GM12878 (cell line): ENCODE results near the gene SHC3.

Experiments used
- CHD4 ChIP-seq: fragments of 200-600 bp; sonication (generic); IDR thresholded peaks from 2 replicates; pipeline ENCODE4 v1.6.1; 2016; ENCODE audit warnings: mild to moderate bottlenecking
- POLR2AphosphoS2 ChIP-seq: IDR thresholded peaks from 2 replicates; pipeline ENCODE4 v1.6.1; 2011; ENCODE audit warnings: low read depth, mild to moderate bottlenecking, low read length, improper control_type of control experiment, moderate library complexity
- USF1 ChIP-seq: IDR thresholded peaks from 2 replicates; pipeline ENCODE4 v1.6.1; 2011; ENCODE audit warnings: borderline replicate concordance, low read depth, mild to moderate bottlenecking, moderate library complexity, mixed read lengths, low read length; ENCODE audit not compliant: insufficient read depth; ENCODE audit errors: extremely low read length

- TF ChIP-seq USF1 (no peak), POLR2AphosphoS2 (no peak), CHD4 (no peak)
Observed at GRCh38 chr9:89037346-89037745, 141.3 kb downstream of the SHC3 start.
